ENCODE data around the gene NEURL3. TPM values are rescaled to one million over a fixed set of nuclear protein-coding genes. Genes with fewer than 3 reads are reported as not detected.

The NEURL3 gene
- total and polyA plus RNA-seq, 2 of the 8 experiments (the other 6 are each of a cell fraction or from before 2014, with no cell fraction given) = not detected

- no peak overlapping the region for H3K56ac ChIP-seq (replicated peaks; ENCODE audit: insufficient read length, low read depth, low read length)
- H4K91ac ChIP-seq (replicated peaks; ENCODE audit: insufficient read length, low read length) = no peak overlapping the region
- H3K9me3 ChIP-seq (ENCODE audit: insufficient read depth in 2 of 2, low read depth in 1 of 2, low read length in 1 of 2) = no peaks in the 10 kb centered on the region
- H2BK20ac ChIP-seq (ENCODE audit: low read length) = no peak overlapping the region
- TF ChIP-seq GTF2F1 (IDR thresholded peaks at IDR 0.05; ENCODE audit: borderline replicate concordance, low read depth, low read length) = no peak
- TF ChIP-seq CEBPB (IDR thresholded peaks at IDR 0.05; ENCODE audit: low read depth, low read length) = no peak
- no peak for TF ChIP-seq KDM5A (IDR thresholded peaks at IDR 0.05; ENCODE audit: low read length)
- no peak for TF ChIP-seq BACH1 (IDR thresholded peaks at IDR 0.05; ENCODE audit: low read length)
- TF ChIP-seq SIRT6 (IDR thresholded peaks at IDR 0.05; ENCODE audit: low read length) = no peak
- TF ChIP-seq HDAC6 (IDR thresholded peaks at IDR 0.05; ENCODE audit: low read depth, low read length) = no peak
- no peak for TF ChIP-seq SRF (IDR thresholded peaks at IDR 0.05; ENCODE audit: low read depth, low read length)
- no peak for TF ChIP-seq YY1 (IDR thresholded peaks at IDR 0.05; ENCODE audit: low read depth, low read length)
- TF ChIP-seq CTCF (IDR thresholded peaks at IDR 0.05; ENCODE audit: control extremely low read depth in 1 of 3, insufficient read depth in 1 of 3, low read depth in 1 of 3, low read length in 3 of 3) = no peak
- no peak for TF ChIP-seq TAF7 (optimal IDR thresholded peaks at IDR 0.05; ENCODE audit: borderline replicate concordance, low read depth, low read length)
- H3K79me1 ChIP-seq (ENCODE audit: low read depth, low read length) = no peaks in the 10 kb centered on the region
- no peak overlapping the region for H2BK120ac ChIP-seq (replicated peaks; ENCODE audit: low read depth, low read length)
- 68% methylated on average over 1 of the region's 1 CpG; no CpG with 5 or more reads in 1 of the 2 experiments for WGBS, 2 experiments (ENCODE audit: extremely low coverage in 1 of 2, insufficient coverage in 1 of 2, insufficient read length in 1 of 2, insufficient replicate concordance in 2 of 2, low coverage in 1 of 2, low lambda C conversion rate in 2 of 2, missing lambda C conversion rate in 1 of 2)
- no peak overlapping the region for H3K23ac ChIP-seq (ENCODE audit: insufficient read length)
- no peaks in the 10 kb centered on the region for H3K36me3 ChIP-seq (ENCODE audit: control insufficient read depth in 2 of 4, insufficient read depth in 4 of 4, low read length in 3 of 4)
- no peak overlapping the region for H3K14ac ChIP-seq (ENCODE audit: insufficient read length)
- H3K23me2 ChIP-seq (ENCODE audit: low read depth, low read length) = no peaks in the 10 kb centered on the region
- H3K79me2 ChIP-seq (ENCODE audit: control insufficient read depth in 1 of 2, insufficient read depth in 2 of 2, low read length in 2 of 2) = no peaks in the 10 kb centered on the region
- H4K8ac ChIP-seq (ENCODE audit: extremely low read depth, insufficient read depth, low read length) = no peak overlapping the region
- no peak overlapping the region for H2AK5ac ChIP-seq (ENCODE audit: low read depth, low read length)
- no peak overlapping the region for H3K27ac ChIP-seq (ENCODE audit: low read depth, low read length)
- no peak overlapping the region for H3K18ac ChIP-seq (ENCODE audit: extremely low read depth, low read length)
- H4K5ac ChIP-seq (ENCODE audit: insufficient read length, low read depth, low read length) = no peak overlapping the region
- FAIRE-seq (no peak), DNase-seq (ENCODE audit: low read depth in 1 of 2, low spot score in 2 of 2) (no peak)
- H3K4me1 ChIP-seq (replicated peaks in 1 of 4; ENCODE audit: control insufficient read depth in 3 of 4, insufficient read depth in 4 of 4, low read length in 3 of 4) = no peaks in the 10 kb centered on the region
- no peaks in the 10 kb centered on the region for H3K27me3 ChIP-seq (replicated peaks in 1 of 4; ENCODE audit: control insufficient read depth in 3 of 4, extremely low read depth in 1 of 4, insufficient read depth in 3 of 4, low read length in 3 of 4)
- H2BK15ac ChIP-seq (ENCODE audit: low read length) = no peak overlapping the region
- no peak overlapping the region for H2BK5ac ChIP-seq (ENCODE audit: low read depth, low read length)
- H3K4me2 ChIP-seq (ENCODE audit: insufficient read depth in 1 of 2, low read depth in 2 of 2, low read length in 2 of 2) = no peak overlapping the region
- H3K9ac ChIP-seq (replicated peaks in 1 of 4; ENCODE audit: extremely low read depth in 1 of 4, low read depth in 3 of 4, low read length in 3 of 4) = no peak overlapping the region
- no peak overlapping the region for H2AFZ ChIP-seq (ENCODE audit: low read length)
- H3K4me3 ChIP-seq (ENCODE audit: extremely low read depth in 1 of 4, insufficient read depth in 2 of 4, low read depth in 3 of 4, low read length in 4 of 4) = no peak overlapping the region
- ChIA-PET POLR2A (ENCODE audit: partially characterized antibody) (no interaction called here), CTCF (ENCODE audit: partially characterized antibody) (interaction anchor here (0.7 to 1.6 kb wide), 3 partner anchors 8 to 70 kb away, joined by 3 to 12 read pairs (median 4); no protein-coding TSS in a partner anchor)
- H3K4ac ChIP-seq (replicated peaks; ENCODE audit: insufficient read length, low read depth, low read length) = no peak overlapping the region
- H4K20me1 ChIP-seq (replicated peaks in 1 of 2; ENCODE audit: control insufficient read depth in 1 of 2, insufficient read depth in 2 of 2, low read length in 2 of 2) = no peaks in the 10 kb centered on the region
- no peak overlapping the region for H2BK12ac ChIP-seq (ENCODE audit: low read depth, low read length)
Observed at GRCh38 chr2:96477458-96477857, 27.7 kb downstream of the NEURL3 start.

All from H1 (cell line).